ENCODE measurements around the gene ACTL6B.

- TF ChIP-seq EZH2 (IDR thresholded peaks at IDR 0.05; ENCODE audit: borderline replicate concordance, low read length) (no peak), CTCF (IDR thresholded peaks at IDR 0.05; ENCODE audit: low read length) (peak; percentile 99)
Observed at GRCh38 chr7:100691676-100692577, 35.7 kb upstream of the ACTL6B start.
